GM12878 (cell line): ENCODE results near the gene GALNTL6. TPM values are rescaled to one million over a fixed set of nuclear protein-coding genes. Genes with fewer than 3 reads are reported as not detected.

Experiments
- CBX3 ChIP-seq: fragments of 200-600 bp; sonication (generic); IDR thresholded peaks from 2 replicates; pipeline ENCODE4 v1.6.1; 2016; ENCODE audit warnings: low read depth, borderline replicate concordance
- E2F8 ChIP-seq: fragments of 450-650 bp; IDR thresholded peaks from 2 replicates; pipeline ENCODE4 v1.6.1; 2018; ENCODE audit warnings: mild to moderate bottlenecking, low read depth, moderate library complexity; ENCODE audit not compliant: partially characterized antibody
- FOS ChIP-seq: IDR thresholded peaks from 3 replicates; pipeline ENCODE4 v1.6.1; 2011; ENCODE audit warnings: borderline replicate concordance; ENCODE audit not compliant: insufficient read length; ENCODE audit errors: extremely low read depth
- PML ChIP-seq: IDR thresholded peaks from 2 replicates; pipeline ENCODE4 v1.6.1; 2012; ENCODE audit warnings: low read length, inconsistent platforms
- RBBP5 ChIP-seq: fragments of 200-600 bp; sonication (generic); conservative IDR thresholded peaks from 2 replicates; pipeline ENCODE4 v1.6.1; 2016
- SUZ12 ChIP-seq: fragments of 200-600 bp; sonication (generic); IDR thresholded peaks from one replicate; pipeline ENCODE4 v1.6.1; 2018; ENCODE audit warnings: antibody characterized with exemption, mild to moderate bottlenecking; ENCODE audit not compliant: unreplicated experiment
- polyA plus RNA-seq, 11 experiments: library from polyadenylated mRNA; depleted of rRNA in 4 of 11; unstranded in 6 of 11; stranded (reverse) in 5 of 11; fragments of >200 nt; fragmentation: Nextera tagmentation in 4 of 11; fragmentation: Illumina TruSeq in 1 of 11; extraction: Ambion mirVana in 4 of 11; extraction: Trizol in 1 of 11; gene quantifications; 1 replicate in 1 of 11; 2 replicates in 10 of 11; pipeline versions ENCODE4 v1.2.1 to v1.2.3, GENCODE V29; 2011 to 2016; ENCODE audit warnings: inconsistent platforms in 2 of 11, missing spikeins in 2 of 11, low read depth in 1 of 11
- total RNA-seq, 4 experiments: library from RNA; depleted of rRNA in 3 of 4; stranded (reverse); fragments of >200 nt in 3 of 4; fragmentation: Illumina TruSeq in 1 of 4; extraction: Trizol in 1 of 4; gene quantifications; 2 replicates each; pipeline versions ENCODE4 v1.2.1 to v1.2.3, GENCODE V29; 2013 to 2021
- TF ChIP-seq, protein P1 (sequence below): IDR thresholded peaks from 2 replicates; pipeline ENCODE4 v1.6.1; 2012; ENCODE audit warnings: improper control_type of control experiment, low read depth, low read length; ENCODE audit not compliant: insufficient replicate concordance

The GALNTL6 gene
- total and polyA plus RNA-seq, 10 of the 15 experiments (the other 5 are each of a cell fraction or from before 2014, with no cell fraction given), result 0.01 to 0.29 TPM; not detected in 8

GRCh38 chr4:173002830-173003561 lies 1189.8 kb downstream of the GALNTL6 start (continued):
- TF ChIP-seq E2F8 (no peak), PML (no peak), FOS (no peak), SUZ12 (no peak), CBX3 (no peak), RBBP5 (no peak)
- TF ChIP-seq, protein P1, sequence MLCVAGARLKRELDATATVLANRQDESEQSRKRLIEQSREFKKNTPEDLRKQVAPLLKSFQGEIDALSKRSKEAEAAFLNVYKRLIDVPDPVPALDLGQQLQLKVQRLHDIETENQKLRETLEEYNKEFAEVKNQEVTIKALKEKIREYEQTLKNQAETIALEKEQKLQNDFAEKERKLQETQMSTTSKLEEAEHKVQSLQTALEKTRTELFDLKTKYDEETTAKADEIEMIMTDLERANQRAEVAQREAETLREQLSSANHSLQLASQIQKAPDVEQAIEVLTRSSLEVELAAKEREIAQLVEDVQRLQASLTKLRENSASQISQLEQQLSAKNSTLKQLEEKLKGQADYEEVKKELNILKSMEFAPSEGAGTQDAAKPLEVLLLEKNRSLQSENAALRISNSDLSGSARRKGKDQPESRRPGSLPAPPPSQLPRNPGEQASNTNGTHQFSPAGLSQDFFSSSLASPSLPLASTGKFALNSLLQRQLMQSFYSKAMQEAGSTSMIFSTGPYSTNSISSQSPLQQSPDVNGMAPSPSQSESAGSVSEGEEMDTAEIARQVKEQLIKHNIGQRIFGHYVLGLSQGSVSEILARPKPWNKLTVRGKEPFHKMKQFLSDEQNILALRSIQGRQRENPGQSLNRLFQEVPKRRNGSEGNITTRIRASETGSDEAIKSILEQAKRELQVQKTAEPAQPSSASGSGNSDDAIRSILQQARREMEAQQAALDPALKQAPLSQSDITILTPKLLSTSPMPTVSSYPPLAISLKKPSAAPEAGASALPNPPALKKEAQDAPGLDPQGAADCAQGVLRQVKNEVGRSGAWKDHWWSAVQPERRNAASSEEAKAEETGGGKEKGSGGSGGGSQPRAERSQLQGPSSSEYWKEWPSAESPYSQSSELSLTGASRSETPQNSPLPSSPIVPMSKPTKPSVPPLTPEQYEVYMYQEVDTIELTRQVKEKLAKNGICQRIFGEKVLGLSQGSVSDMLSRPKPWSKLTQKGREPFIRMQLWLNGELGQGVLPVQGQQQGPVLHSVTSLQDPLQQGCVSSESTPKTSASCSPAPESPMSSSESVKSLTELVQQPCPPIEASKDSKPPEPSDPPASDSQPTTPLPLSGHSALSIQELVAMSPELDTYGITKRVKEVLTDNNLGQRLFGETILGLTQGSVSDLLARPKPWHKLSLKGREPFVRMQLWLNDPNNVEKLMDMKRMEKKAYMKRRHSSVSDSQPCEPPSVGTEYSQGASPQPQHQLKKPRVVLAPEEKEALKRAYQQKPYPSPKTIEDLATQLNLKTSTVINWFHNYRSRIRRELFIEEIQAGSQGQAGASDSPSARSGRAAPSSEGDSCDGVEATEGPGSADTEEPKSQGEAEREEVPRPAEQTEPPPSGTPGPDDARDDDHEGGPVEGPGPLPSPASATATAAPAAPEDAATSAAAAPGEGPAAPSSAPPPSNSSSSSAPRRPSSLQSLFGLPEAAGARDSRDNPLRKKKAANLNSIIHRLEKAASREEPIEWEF, result no peak
